IgD-negative memory B cell (primary cell): ENCODE data around the gene SOCS6. TPM values are rescaled to one million over a fixed set of nuclear protein-coding genes. Genes with fewer than 3 reads are reported as not detected.

Source experiments
- H3K27ac Mint-ChIP-seq, 3 donors: one replicate each; pipeline ENCODE4 v1.8.0; 2020 to 2022; ENCODE audit warnings: mild to moderate bottlenecking in 3 of 3, mixed read lengths in 3 of 3, moderate library complexity in 1 of 3
- H3K27me3 Mint-ChIP-seq: one replicate; pipeline ENCODE4 v1.8.0; 2021; ENCODE audit warnings: mixed read lengths
- H3K36me3 Mint-ChIP-seq: one replicate; pipeline ENCODE4 v1.8.0; 2020; ENCODE audit warnings: mild to moderate bottlenecking, mixed read lengths
- H3K4me1 Mint-ChIP-seq, 3 donors: one replicate each; pipeline ENCODE4 v1.8.0; 2020 to 2022; ENCODE audit warnings: mixed read lengths in 3 of 3, mild to moderate bottlenecking in 1 of 3
- H3K4me3 Mint-ChIP-seq, 4 donors: one replicate each; pipeline ENCODE4 v1.8.0; 2020 to 2022; ENCODE audit warnings: mild to moderate bottlenecking in 4 of 4, mixed read lengths in 4 of 4, moderate library complexity in 3 of 4
- H3K9me3 Mint-ChIP-seq, 3 donors: one replicate each; pipeline ENCODE4 v1.8.0; 2020 to 2021; ENCODE audit warnings: mixed read lengths in 3 of 3, mild to moderate bottlenecking in 1 of 3
- polyA plus RNA-seq: library from polyadenylated mRNA; unstranded; fragments of 300-500 nt; fragmentation: Illumina TruSeq; gene quantifications from one replicate; pipeline ENCODE4 v1.2.3, GENCODE V29; 2021

SOCS6 gene
- polyA plus RNA-seq, 1 donor from 2014 or later = 0.25 TPM

- peaks cover 20% of the 10 kb centered on the region for H3K27me3 Mint-ChIP-seq
- no peaks in the 10 kb centered on the region for H3K9me3 Mint-ChIP-seq
- H3K4me1 Mint-ChIP-seq = peaks cover 2 to 6% (median 3%) of the 10 kb centered on the region in 3 donors
- no peak overlapping the region for H3K4me3 Mint-ChIP-seq
- no peaks in the 10 kb centered on the region for H3K36me3 Mint-ChIP-seq
- no peak overlapping the region for H3K27ac Mint-ChIP-seq
Observed at GRCh38 chr18:70295192-70296188, 6.6 kb downstream of the SOCS6 start.

- Mint-ChIP-seq H3K27me3 (peaks cover 12% of the 10 kb centered on the region), H3K27ac (no peak overlapping the region), H3K9me3 (no peaks in the 10 kb centered on the region), H3K4me1 (peaks cover 0 to 3% (median 0%) of the 10 kb centered on the region in 3 donors), H3K4me3 (no peak overlapping the region), H3K36me3 (no peaks in the 10 kb centered on the region)
Observed at GRCh38 chr18:70296289-70296688, 7.4 kb downstream of the SOCS6 start.

- peaks cover 0 to 3% (median 0%) of the 10 kb centered on the region in 3 donors for H3K4me1 Mint-ChIP-seq
- no peak overlapping the region for H3K4me3 Mint-ChIP-seq
Observed at GRCh38 chr18:70296781-70297180, 7.9 kb downstream of the SOCS6 start.

DNA sequence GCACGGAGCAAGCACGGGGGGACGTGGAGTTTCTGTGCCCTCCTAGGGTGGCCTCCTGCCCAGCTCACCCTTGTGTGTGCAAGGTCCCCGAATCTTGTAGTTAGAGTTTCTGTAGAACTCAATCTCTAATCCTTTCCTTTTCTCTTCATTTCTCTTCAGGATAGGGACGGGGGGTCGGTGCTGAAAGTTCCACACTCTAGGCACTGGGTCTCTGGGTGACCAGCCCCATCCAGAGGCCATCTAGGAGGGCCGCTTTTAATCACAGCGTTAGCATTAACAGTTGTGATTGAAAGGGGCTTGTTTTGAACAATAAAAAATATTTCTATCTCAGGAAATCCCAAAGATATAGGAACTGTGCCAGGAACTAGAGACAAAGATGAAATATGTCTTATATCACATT, 10.5 kb downstream of the SOCS6 start:
- H3K4me1 Mint-ChIP-seq = peaks cover 0 to 2% (median 0%) of the 10 kb centered on the region in 3 donors
- no peaks in the 10 kb centered on the region for H3K27me3 Mint-ChIP-seq
- no peaks in the 10 kb centered on the region for H3K36me3 Mint-ChIP-seq
- no peak overlapping the region for H3K27ac Mint-ChIP-seq
- H3K9me3 Mint-ChIP-seq = no peaks in the 10 kb centered on the region
- no peak overlapping the region for H3K4me3 Mint-ChIP-seq

More at GRCh38 chr18:70296781-70297180, 7.9 kb downstream of the SOCS6 start:
- H3K9me3 Mint-ChIP-seq = no peaks in the 10 kb centered on the region
- no peaks in the 10 kb centered on the region for H3K36me3 Mint-ChIP-seq
- H3K27me3 Mint-ChIP-seq = peaks cover 7% of the 10 kb centered on the region
- no peak overlapping the region for H3K27ac Mint-ChIP-seq

GRCh38 chr18:70301667-70302066, 12.8 kb downstream of the SOCS6 start:
- Mint-ChIP-seq H3K27me3 (no peaks in the 10 kb centered on the region), H3K36me3 (no peaks in the 10 kb centered on the region), H3K4me1 (no peaks in the 10 kb centered on the region), H3K27ac (no peak overlapping the region), H3K4me3 (no peak overlapping the region), H3K9me3 (no peaks in the 10 kb centered on the region)

DNA sequence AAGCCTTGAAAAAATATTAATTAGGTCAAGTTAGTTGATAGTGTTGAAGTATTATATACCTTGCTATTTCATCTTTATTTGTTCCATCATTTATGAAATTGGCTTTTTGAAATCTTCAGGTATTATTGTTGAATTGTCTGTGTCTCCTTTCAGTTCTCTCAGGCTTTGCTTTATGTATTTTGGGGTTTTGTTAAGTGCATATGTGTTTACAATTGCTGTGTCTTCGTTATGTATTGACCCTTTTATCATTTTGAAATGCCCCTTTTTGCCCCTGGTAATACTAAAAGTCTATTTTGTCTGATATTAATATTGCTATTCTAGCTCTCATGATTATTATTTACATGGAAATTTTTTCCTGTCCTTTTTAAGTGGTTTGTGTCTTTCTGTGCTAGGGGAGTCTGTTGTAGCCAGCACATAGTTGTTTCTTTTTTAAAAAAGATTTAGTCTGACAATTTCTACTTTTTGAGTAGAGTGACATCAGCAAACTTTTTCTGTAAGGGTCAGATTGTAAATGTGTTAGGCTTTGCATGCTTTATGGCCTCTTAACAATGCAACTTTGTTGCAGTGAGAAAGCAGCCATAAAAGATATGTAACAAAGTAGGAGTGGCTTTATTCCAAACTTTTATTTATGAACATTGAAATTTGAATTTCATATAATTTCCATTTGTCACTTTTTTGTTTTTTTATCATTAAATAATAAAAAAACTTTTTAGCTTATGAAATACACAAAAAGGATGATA, 19.9 kb downstream of the SOCS6 start:
- Mint-ChIP-seq H3K9me3 (peaks cover 2 to 4% (median 3%) of the 10 kb centered on the region in 3 donors), H3K27ac (no peak overlapping the region), H3K36me3 (peaks cover 2% of the 10 kb centered on the region), H3K4me1 (no peaks in the 10 kb centered on the region), H3K27me3 (no peaks in the 10 kb centered on the region), H3K4me3 (peak overlapping the region in 1 of 4 donors; percentile 10)

DNA sequence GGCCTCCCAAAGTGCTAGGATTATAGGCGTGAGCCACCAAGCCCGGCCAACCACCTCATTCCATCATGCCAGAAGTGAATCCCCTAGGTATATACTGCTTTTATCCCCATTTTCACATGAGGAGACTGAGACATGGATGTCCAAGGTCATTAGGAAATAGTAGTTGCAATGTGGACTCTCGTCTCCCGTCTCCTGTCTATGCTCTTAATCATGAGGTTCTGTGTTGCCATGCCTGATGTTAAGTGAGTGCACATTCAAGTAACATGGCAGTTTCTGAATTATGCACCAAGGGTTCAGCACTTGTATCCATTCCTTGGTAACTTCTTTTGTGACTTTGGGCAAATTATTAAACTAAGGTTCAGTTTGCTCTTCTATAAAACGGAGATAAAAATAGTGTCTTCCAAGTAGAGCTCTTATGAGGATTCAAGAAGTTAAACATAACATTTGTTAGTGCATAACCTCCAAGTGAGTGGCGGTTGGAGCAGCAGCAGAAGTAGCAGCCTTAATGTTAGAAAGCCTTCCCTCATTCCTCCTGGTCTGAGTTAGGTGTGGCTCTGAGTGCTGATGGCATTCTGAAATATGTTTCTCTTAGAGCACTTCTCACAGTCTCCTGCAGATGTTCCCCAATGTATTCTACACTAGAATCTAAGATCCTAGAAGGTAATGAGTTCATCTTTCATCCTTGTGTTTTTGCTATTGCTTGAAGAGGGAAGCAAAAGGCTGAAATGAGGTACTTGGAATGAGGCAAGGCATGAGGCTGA, 21.9 kb downstream of the SOCS6 start:
- Mint-ChIP-seq H3K27ac (no peak overlapping the region), H3K36me3 (peaks cover 2% of the 10 kb centered on the region), H3K27me3 (no peaks in the 10 kb centered on the region), H3K4me1 (no peaks in the 10 kb centered on the region), H3K4me3 (no peak overlapping the region), H3K9me3 (peaks cover 2 to 4% (median 3%) of the 10 kb centered on the region in 3 donors)

DNA sequence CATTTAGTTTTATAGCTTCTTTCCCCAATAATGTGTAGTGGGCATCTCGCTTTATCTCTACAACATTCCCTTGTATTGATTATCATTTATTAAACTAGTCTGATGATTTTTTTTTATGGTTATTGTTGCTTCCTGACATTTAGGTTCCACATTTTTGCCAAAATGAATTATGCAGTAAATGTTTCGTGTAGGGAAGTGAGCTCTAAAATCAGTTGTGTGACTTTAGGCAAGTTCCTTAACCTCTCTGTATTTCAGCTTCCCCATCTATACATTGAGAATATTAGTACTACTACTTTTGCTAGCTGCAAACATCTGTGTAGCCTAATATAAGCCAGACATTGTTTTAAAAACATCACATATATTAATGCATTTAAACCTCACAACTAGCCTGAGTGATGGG, 22.9 kb downstream of the SOCS6 start:
- H3K4me3 Mint-ChIP-seq = no peak overlapping the region
- H3K27me3 Mint-ChIP-seq = no peaks in the 10 kb centered on the region
- peaks cover 2% of the 10 kb centered on the region for H3K36me3 Mint-ChIP-seq
- no peaks in the 10 kb centered on the region for H3K4me1 Mint-ChIP-seq
- H3K27ac Mint-ChIP-seq = no peak overlapping the region
- H3K9me3 Mint-ChIP-seq = peaks cover 2 to 4% (median 3%) of the 10 kb centered on the region in 3 donors

DNA sequence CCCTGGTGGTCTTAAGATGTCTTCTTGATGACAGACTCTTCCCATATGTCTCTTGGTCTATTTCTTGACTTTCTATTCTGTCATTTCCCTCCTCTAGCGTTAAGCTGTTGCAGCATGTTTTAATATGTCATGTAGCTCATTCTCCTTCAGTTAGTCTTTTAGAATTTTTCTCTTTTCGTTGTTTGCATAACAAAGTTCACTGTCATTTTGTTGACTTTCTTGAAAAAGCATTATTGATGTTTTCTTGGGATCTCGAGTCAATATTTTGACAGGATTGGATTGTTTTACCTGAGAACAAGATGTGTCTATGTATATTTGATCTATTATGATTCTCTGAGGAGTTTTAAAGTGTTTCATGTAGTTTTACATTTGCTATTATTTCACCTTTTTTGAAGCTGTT, 24.8 kb downstream of the SOCS6 start:
- no peaks in the 10 kb centered on the region for H3K4me1 Mint-ChIP-seq
- H3K36me3 Mint-ChIP-seq = no peaks in the 10 kb centered on the region
- no peak overlapping the region for H3K27ac Mint-ChIP-seq
- no peak overlapping the region for H3K4me3 Mint-ChIP-seq
- H3K27me3 Mint-ChIP-seq = no peaks in the 10 kb centered on the region
- H3K9me3 Mint-ChIP-seq = peaks cover 1 to 2% (median 2%) of the 10 kb centered on the region in 3 donors

- H3K4me1 Mint-ChIP-seq = no peaks in the 10 kb centered on the region
- H3K27ac Mint-ChIP-seq = no peak overlapping the region
- H3K4me3 Mint-ChIP-seq = no peak overlapping the region
- no peaks in the 10 kb centered on the region for H3K36me3 Mint-ChIP-seq
- no peaks in the 10 kb centered on the region for H3K27me3 Mint-ChIP-seq
- H3K9me3 Mint-ChIP-seq = no peaks in the 10 kb centered on the region
Observed at GRCh38 chr18:70314151-70314782, 25.4 kb downstream of the SOCS6 start.

DNA sequence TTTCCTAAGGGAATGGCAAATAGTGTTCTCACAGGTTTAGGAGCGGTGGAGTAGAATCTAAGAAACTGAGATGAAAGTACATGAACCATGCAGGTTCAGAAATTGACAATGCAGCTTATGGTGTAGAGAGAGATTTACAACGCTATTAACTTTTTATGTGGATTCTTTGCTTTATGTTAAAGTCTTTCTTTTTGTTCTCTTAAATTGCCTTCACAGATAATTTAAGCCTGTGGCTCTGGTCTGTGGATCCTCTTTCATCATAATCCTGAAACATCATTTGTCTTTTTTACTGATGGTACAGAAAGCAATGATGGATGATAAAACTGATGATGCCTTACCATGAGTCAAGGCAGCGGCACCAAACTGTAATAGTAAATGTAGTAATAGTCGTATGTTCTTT, 30.3 kb downstream of the SOCS6 start:
- no peaks in the 10 kb centered on the region for H3K27me3 Mint-ChIP-seq
- no peak overlapping the region for H3K4me3 Mint-ChIP-seq
- no peaks in the 10 kb centered on the region for H3K4me1 Mint-ChIP-seq
- H3K27ac Mint-ChIP-seq = no peak overlapping the region
- peaks cover 0 to 3% (median 0%) of the 10 kb centered on the region in 3 donors for H3K9me3 Mint-ChIP-seq
- no peaks in the 10 kb centered on the region for H3K36me3 Mint-ChIP-seq

DNA sequence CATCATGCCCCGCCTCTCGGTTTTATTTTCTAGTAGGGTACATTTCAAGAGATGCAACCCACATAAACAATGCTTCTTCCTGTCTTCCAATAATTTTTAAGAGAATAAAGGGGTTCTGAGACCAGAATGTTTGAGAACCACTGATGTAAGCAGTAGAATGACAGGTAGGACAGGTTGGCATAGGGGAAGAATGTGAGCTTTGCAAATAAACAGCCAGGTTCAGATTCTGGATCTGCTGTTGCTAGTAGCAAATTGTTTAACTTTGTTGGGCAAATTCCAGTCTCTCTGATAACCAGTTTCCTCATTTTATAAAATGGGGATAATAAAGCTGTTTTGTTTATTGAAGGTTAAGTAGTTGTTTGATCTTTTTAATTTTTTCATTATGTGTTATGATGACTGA, 32.8 kb downstream of the SOCS6 start:
- H3K27ac Mint-ChIP-seq = no peak overlapping the region
- H3K9me3 Mint-ChIP-seq = peaks cover 0 to 3% (median 0%) of the 10 kb centered on the region in 3 donors
- H3K27me3 Mint-ChIP-seq = no peaks in the 10 kb centered on the region
- peaks cover 0 to 4% (median 0%) of the 10 kb centered on the region in 3 donors for H3K4me1 Mint-ChIP-seq
- no peak overlapping the region for H3K4me3 Mint-ChIP-seq
- H3K36me3 Mint-ChIP-seq = no peaks in the 10 kb centered on the region

DNA sequence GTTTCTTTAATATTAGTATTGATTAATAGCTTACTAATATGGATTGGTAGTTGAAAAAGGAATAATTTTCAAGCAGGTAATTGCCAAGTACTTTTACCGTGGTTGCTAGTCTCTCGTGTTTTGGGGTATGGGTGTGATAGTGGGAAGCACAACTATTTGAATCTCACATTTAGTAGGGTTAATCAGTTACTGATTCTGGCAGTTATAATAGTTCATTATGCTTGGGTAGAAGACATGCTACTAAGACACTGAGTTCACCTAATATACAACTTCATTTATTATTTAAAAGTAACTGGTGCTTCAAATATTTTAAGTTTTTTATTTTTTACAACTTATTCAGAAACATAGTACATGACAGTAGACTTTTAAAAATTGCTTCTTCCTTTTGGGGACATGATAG, 33.5 kb downstream of the SOCS6 start:
- Mint-ChIP-seq H3K27me3 (no peaks in the 10 kb centered on the region), H3K27ac (no peak overlapping the region), H3K4me1 (peaks cover 0 to 4% (median 0%) of the 10 kb centered on the region in 3 donors)

GRCh38 chr18:70322928-70323327, 34.1 kb downstream of the SOCS6 start:
- H3K27me3 Mint-ChIP-seq = no peaks in the 10 kb centered on the region
- no peaks in the 10 kb centered on the region for H3K36me3 Mint-ChIP-seq
- H3K9me3 Mint-ChIP-seq = peaks cover 0 to 3% (median 0%) of the 10 kb centered on the region in 3 donors
- no peak overlapping the region for H3K4me3 Mint-ChIP-seq
- H3K4me1 Mint-ChIP-seq = peaks cover 0 to 4% (median 0%) of the 10 kb centered on the region in 3 donors
- H3K27ac Mint-ChIP-seq = no peak overlapping the region

More for the DNA sequence above, 33.5 kb downstream of the SOCS6 start:
- Mint-ChIP-seq H3K9me3 (peaks cover 0 to 3% (median 0%) of the 10 kb centered on the region in 3 donors), H3K4me3 (no peak overlapping the region), H3K36me3 (no peaks in the 10 kb centered on the region)
